GM18873 (cell line): Measurements from ENCODE around the gene CHRNB1.
"Not testable (repeated sequence)": the region's sequence is repeated elsewhere in the genome, so short reads cannot be mapped to it uniquely, and the experiment has no call there.

Source experiments
- ATAC-seq: cut with Tn5 transposase; IDR thresholded peaks from one replicate; pipeline ENCODE4 v1.9.1; 2021; ENCODE audit warnings: mild to moderate bottlenecking, moderate library complexity, moderate number of reproducible peaks; ENCODE audit not compliant: unreplicated experiment, low FRiP score

The CHRNB1 gene

DNA sequence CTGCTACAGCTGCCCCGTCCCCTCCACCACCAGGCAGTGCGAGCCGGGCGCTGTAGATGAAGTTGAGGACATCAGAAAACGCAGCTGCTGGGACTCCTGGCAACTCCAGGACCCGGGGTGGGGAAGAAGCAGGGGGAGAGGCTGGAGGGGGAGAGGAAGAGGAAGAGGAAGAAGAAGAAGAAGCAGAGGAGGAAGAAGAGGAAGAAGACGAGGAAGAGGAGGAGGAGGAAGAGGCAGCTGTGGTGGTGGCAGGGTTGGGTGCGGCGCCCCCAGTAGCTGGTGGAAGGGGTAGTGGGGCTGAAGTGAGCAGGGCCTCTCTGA, 21.4 kb downstream of the CHRNB1 start:
- no peak for ATAC-seq

DNA sequence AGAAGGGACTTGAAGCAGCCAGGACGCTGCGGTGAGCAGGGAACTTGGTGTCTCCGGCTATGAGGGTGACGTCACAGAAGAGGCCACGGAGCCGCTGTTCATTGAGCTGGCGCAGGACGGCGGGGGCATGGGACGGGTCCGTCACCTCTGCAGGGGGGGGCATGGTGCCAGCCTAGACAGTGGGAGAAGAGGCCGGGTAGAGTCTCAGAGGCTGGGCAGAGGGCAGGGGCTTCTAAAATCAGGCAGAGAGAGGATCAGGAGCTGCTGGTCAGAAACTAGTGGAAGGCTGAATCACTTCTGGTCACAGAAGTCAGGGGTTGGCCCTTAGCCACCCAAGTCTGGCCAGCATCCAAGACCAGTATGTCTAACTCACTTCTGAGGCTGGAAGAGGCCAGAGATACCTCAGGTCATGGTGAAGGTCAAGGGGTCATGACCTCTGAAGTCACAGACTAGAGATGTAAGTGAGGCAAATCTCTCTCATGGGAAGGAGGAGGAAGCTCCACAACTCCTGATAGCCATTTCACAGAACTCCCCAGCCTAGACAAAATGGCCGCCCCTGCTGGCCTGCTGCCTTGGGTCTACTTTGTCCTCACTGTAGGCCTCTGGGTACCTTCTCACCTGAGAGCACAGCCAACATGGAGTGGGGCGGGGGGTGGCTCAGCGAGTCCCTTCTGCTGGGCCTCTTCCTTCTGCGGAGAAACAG, 21.9 kb downstream of the CHRNB1 start:
- ATAC-seq = no peak

DNA sequence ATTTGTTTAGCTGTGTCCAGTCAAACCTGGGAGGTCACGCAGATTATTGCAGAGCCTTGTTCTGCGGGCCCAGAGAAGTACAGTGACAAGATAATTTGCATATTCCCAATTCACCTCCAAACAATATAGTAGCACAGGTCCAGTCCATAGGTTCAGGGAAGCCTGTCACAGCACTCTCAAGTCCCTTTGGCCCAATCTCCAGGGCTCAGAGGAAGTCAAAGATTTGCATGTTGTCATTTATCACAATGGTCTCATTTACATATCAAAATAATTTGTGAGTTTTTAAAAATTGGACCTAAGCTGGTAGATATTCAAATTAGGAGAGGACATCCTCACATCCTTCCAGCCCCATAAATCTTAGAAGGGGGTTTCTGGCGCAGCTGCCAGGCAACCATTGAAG, 22.6 kb downstream of the CHRNB1 start:
- no peak for ATAC-seq

DNA sequence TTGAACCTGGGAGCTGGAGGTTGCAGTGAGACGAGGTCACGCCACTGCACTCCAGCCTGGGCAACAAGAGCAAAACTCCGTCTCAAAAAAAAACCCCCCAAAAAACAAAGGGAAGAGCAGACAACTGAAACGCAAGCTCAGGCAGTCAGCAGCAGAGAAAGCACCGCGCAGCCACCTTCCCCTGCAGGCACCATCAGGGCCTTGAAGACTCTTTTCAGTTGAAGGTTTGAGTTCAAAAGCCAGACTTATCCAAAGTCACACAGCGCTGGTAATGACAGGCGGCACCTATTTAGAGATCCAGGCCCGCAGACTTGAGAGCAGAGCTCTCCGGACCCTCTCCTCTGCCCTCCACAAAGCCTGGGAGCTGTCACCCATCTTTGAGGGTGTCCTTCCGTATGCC, 23.4 kb downstream of the CHRNB1 start:
- no peak for ATAC-seq

DNA sequence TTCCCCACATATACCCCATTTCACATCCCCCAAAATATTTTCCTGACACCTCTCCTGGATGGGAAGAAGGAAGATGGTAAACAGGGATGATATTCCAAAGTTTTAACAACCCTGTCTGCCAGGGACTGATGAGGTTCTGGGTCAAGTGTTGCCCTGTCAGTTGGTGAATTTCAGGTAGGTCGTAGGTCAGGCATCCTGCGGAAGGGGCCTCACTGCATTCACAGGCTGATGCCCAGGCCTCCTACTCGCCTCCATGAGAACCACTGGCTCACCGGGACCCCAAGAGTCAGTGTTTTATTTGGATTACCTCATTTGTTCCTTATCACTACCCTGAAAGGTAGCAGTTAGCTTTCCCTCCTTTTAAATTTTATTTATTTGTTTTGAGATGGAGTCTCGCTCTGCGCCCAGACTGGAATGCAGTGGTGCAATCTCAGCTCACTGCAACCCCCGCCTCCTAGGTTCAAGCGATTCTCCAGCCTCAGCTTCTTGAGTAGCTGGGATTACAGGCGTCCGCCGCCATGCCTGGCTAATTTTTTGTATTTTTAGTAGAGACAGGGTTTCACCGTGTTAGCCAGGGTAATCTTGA, 24.0 kb downstream of the CHRNB1 start:
- ATAC-seq = no peak

DNA sequence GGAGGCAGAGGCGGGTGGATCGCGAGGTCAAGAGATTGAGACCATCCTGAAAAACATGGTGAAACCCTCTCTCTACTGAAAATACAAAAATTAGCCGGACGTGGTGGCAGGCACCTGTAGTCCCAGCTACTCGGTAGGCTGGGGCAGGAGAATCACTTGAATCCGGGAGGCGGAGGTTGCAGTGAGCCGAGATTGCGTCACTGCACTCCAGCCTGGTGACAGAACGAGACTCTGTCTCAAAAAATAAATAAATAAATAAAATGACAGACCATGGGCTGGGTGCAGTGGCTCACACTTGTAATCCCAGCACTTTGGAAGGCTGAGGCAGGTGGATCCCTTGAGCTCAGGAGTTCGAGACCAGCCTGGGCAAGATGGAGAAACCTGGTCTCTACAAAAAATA, 25.0 kb downstream of the CHRNB1 start:
- not testable (repeated sequence) for ATAC-seq

DNA sequence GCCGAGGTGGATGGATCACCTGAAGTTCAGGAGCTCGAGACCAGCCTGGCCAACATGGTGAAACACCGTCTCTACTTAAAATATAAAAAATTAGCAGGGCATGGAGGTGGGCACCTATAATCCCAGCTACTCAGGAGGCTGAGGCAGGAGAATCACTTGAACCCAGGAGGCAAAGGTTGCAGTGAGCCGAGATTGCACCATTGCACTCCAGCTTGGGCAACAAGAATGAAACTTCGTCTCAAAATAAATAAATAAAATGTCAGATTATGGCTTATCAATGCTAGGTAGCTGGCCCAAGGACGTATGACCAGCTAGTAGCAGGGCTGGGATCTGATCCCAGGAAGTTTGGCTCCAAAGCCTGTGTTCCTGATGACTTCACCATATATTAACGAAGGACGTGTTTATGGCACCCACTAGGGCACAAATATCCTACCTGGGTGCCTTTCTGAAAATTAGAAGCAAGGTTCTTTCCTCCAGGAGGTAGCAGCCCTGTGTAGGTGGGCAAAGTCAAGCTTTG, 25.7 kb downstream of the CHRNB1 start:
- ATAC-seq = not testable (repeated sequence)

DNA sequence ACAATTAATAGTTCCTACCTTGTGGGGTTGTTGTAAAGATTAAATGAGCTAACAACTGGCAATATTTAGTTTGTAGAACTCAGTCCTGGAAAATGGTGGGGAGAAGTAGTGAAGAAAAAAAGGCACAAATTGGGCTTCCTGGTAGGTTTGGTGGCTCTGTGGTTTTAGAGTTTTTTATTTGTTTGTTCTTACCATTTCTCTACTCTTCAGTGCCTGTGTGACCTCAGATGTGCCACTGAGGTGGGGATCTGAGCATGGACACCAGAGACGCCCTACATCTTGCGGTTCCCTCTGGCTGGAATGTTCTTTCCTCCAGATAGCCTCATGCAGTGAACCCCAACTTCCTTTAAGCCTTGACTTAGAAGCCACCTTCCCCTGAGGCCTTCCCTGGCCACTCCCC, 26.9 kb downstream of the CHRNB1 start:
- ATAC-seq = no peak

DNA sequence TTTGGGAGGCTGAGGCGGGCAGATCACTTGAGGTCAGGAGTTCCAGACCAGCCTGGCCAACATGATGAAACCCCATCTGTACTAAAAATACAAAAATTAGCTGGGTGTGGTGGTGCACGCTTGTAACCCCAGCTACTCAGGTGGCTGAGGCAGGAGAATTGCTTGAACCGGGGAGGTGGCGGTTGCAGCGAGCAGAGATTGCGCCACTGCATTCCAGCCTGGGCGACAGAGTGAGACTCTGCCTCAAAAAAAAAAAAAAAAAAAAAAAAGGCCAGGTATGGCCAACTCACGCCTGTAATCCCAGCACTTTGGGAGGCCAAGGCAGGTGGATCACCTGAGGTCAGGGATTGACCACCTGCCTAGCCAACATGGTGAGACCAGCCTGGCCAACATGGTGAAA, 29.9 kb downstream of the CHRNB1 start:
- ATAC-seq = not testable (repeated sequence)

DNA sequence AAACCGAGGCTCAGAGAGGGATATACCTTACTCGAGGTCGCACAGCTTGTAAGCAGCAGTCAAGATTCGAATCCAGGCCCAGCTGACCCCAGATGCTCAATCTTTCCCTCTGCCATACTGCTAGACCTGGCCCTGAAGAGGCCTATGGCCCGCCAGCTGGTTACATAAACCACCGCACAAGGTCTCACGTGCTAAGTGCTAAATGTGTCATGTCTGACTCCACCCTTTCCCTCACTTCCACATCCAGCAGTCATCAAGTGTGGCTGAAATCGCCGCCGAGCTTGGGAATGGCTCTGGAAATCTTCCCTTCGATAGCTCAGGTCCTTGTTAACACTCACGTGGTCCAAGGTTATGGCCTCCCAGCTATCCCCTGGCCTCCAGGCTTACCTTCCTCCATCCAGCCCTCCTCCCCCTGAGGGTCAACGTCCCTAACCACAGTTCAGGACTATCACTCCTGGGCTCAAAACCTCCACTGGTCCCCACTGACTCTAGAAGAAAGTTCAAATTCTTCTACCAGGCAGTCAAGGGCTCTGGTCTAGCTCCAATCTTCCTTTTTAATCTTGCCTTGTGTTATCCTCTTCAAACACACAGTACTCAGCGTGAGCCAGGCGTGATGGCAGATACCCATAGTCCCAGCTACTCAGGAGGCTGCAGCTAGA, 31.0 kb downstream of the CHRNB1 start:
- no peak for ATAC-seq

DNA sequence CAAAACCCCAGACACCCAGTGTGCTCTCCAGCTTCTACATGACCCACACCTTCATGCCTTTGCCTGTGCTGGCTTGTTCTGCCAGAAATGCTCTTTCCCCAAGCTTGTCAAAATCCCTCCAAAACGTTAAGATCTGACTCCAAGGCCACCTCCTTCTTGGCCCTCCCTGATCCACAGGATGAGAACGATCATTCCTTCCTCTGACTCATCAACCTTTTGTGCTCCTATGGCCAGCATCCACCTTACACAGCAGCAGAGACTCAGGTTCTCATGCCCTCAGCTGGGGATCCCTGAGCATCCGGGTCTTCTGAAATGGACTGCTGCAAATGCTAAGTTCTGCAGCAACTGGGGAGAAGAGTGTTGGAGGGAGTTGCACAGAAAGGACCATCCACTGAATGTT, 31.6 kb downstream of the CHRNB1 start:
- ATAC-seq = no peak

DNA sequence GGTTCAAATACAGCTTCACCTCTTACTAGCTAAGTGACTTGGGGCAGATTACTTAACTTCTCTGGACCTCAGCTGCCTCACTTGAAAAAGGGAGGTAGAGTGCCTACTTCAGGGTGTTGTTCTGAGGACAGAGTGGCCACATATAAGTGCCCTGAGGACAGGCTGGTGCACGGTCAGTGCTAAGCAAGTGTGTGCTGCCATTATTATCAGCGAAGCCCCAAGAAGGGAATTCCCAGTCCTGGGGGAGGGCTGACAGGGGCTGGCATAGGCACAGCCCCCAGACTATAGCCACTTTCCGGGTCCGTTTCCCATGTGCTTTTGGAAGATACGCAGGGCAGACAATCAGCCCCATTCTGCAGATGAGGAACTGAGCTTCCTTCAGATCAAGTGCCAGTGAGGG, 32.1 kb downstream of the CHRNB1 start:
- no peak for ATAC-seq

DNA sequence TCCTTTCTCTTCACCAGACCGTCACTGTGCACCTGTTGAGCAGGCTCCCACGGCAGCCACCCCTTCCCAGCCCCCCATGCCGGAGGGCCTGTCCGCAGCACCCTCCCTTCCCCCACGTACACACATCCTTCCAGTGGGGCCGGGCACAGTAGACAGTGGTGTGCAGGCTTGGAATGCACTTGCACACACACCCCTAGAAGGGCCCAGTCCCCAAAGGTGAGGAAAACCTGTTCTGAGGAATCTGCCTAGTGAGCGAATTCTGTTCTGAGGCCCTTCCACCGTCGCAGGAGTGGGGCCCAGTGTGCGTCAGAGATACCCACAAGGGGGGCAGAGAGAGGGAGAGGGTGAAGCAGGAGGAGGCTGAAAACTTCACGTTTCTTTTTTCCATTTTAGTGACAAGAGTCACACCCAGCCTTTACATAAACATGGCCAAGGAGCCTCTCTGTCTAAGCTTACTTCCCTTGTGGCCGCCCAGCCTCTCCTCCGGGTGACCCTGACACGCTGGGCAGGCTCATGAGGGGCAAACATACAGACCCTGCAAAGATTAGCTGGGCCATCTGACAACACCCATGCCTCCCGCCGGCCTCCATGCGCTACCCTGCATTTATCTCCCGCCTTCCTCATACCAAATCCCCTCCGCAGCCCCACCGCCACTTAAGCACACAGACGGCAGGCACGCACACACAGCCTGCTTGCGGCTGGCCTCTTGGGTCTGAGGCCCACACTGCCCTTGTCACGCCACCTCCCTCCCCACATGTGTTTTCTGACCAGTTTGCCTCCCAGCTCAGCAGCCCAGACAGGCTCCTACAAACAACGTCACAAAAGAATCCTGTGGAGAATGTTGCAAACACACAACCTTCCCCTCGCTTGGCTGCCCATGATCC, 32.8 kb downstream of the CHRNB1 start:
- ATAC-seq = no peak

DNA sequence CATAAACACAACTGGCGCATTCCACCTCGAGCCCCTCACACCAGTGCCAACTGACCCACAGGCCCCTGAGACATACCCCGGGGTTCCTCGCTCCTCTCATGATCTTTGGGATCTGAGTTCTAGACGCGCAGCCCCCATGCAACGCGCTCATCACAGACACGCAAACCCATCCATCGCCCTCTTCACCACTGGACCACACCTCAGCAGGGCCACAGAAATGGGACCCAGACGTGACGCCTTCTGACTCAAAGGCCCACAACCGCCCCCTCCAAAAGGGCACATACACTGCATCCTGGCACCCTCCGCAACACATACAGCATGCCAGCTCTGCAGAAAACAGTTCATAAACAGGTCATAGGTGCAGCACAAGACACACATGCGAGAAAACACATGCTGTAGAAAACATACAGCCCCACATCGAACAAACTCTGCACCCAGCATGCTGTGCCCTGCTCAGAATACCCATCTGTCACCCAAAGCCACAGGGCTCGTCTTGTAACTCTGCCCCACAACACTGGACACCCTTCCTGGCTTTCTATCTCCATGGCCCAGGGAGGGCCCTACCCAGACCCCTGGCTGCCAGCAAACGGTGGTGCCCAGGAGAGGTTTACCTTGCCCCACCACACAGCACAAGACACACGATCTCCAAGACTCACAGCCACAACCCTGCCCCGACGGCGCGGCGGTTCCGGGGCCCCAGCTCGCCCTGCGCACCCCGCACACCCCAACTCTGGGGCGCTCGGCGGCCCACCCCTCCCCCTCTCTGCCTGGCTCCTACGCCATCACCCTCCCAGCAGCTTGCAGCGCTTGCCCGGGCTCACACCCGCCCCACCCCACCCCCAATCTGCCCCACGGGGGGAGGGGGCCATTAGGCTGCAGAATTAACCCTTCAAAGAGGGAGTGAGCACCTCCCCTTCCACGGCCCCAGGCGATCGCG, 33.7 kb downstream of the CHRNB1 start:
- ATAC-seq = no peak

DNA sequence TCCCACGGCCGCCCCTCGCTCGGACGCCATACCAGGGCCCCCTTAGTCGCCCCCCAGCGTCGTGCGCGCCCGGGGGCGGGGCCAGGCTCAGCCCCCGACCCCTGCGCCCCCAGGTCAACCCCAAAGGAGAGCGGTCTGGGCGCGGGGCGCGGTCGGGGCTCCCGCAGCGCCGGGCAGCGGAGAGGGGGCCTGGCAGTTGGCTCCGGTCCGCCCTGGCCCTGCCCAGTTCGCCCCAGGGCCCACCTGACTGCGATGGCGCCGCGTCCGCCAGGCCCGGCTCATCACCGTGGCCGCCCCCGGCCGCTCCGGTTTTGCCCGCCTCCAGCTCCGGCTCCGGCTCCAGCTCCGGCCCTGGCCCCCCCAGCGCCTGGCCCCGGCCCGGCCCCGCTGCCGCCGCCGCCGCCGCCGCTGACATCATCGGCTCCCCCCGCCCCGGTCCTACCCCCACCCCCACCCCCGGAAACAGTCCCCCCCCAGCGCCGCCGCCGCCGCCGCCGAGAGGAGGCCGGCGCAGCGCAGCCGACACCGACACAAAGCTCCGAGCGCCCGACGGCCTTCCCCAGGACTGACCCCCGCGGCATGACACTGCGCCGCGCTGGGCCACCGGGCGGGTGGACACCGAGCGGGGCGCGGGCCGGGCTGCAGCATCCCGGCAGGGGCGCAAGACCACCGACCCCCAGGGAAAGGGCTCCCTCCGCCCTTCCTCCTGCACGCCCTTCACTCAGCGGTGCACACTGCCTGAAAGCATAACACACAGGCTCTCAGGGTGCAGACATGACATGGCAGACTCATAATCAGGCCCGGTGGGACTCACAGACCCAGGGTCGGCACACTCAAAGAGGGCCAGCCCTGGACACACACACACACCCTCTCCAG, 34.6 kb downstream of the CHRNB1 start, which contains the start of gene ZBTB4:
ZBTB4 (minus strand) TSS at position 419 of the 876 bp plus-strand sequence. CDS start 12,830 bp downstream, outside the sequence.
- ATAC-seq = no peak

DNA sequence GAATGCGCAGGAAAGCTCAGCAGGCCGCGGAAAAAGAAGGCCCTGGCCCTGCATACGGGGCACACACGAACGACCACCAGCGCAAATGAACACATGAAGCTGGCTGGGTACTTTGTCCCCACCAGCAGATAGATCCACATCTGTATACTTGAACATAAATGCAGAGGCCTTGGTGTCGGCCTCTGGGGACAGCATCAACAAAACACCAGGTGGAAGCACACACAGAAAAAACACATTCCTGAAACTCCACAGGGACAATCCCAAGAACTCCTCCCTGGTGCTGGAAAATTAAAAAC, 35.2 kb downstream of the CHRNB1 start:
- no peak for ATAC-seq

DNA sequence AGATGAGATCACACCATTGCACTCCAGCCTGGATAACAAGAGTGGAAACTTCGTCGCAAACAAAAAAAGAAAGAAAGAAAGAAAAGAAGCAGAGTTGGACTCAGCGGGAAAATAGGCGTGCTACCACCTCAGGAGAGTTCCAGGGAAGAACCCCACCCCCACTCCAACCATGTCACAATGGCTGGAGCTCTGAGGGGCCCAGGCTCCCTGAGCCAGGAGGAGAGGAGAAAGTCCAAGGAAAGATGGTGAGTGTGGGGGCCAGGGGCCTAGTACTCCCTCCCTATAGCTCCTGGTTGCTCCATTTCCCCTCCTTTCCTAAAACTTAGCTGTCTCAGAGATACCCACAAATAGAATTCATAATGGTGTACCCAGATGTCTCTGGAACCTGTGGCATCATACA, 36.4 kb downstream of the CHRNB1 start, which contains the start of gene SLC35G6:
SLC35G6 (plus strand) TSS at position 172 of the 400 bp plus-strand sequence; CDS start at position 243, 71 bp downstream.
- not testable (repeated sequence) for ATAC-seq

DNA sequence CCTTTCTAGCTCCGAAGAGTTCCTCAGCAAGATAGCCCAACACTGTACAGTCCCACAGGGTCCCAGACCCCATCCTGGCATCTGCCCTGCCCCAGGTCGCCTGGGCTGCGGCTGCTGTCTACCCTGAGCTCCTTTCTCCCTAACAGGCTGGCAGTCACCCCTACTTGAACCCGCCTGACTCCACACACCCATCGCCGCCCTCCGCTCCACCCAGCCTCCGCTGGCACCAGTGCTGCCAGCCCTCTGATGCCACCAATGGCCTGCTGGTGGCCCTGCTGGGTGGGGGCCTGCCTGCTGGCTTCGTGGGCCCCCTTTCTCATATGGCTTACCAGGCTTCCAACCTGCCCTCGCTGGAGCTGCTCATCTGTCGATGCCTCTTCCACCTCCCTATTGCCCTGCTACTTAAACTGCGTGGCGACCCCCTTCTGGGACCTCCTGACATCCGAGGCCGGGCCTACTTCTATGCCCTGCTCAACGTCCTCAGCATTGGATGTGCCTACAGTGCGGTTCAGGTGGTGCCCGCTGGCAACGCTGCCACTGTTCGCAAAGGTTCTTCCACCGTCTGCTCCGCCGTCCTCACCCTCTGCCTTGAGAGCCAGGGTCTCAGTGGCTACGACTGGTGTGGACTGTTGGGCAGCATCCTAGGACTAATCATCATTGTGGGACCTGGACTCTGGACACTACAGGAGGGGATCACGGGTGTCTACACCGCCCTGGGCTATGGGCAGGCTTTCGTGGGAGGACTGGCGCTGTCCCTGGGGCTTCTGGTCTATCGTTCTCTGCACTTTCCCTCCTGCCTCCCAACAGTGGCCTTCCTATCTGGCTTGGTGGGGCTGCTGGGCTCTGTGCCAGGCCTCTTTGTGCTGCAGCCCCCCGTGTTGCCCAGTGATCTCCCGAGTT, 37.2 kb downstream of the CHRNB1 start:
- ATAC-seq = not testable (repeated sequence)
